PC-9 (cell line): ENCODE data around the gene PAK4.

ENCODE experiments used
- CTCF ChIP-seq: fragments of 200-600 bp; sonication (generic); conservative IDR thresholded peaks from 2 replicates; pipeline ENCODE4 v1.6.1; 2017; ENCODE audit warnings: mixed run types, antibody characterized with exemption, mild to moderate bottlenecking, moderate library complexity
- EZH2 ChIP-seq: fragments of 200-600 bp; sonication (generic); IDR thresholded peaks from 2 replicates; pipeline ENCODE4 v1.8.0; 2017; ENCODE audit warnings: antibody characterized with exemption, low read depth

DNA sequence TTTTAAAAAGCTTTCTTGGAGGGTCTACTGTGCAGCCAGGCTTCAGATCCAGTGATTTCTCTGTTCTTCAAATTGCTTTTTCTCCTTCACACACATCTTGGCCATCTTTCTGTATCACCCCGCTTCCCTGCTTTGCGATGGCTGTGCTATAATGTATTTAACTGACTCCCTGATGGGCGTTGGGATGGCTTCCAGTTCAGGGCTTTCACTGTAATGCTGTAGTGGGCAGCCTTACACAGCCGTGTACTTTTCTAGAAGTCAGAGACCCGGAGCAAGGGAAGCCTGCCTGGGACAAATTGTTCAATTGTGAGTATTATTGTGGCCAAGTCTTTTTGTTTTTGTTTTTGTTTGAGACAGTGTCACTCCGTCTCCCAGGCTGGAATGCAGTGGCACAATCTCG, 19.4 kb upstream of the PAK4 start:
- TF ChIP-seq CTCF (no peak), EZH2 (no peak)
